HFFc6 (cell line): ENCODE measurements around the gene PGC. TPM values are rescaled to one million over a fixed set of nuclear protein-coding genes. Genes with fewer than 3 reads are reported as not detected.

Experiments used
- DNase-seq: peaks from one replicate; pipeline ENCODE4 v3.0.0-alpha.2; 2018
- H3K27ac Mint-ChIP-seq: 2 replicates; pipeline ENCODE4 v1.8.0; 2020; ENCODE audit warnings: mild to moderate bottlenecking, mixed read lengths
- H3K27me3 Mint-ChIP-seq: 2 replicates; pipeline ENCODE4 v1.8.0; 2021; ENCODE audit warnings: mild to moderate bottlenecking, moderate library complexity, mixed read lengths; ENCODE audit not compliant: insufficient read depth
- H3K36me3 Mint-ChIP-seq: 2 replicates; pipeline ENCODE4 v1.8.0; 2021; ENCODE audit warnings: low read depth, mixed read lengths
- H3K4me1 Mint-ChIP-seq: 2 replicates; pipeline ENCODE4 v1.8.0; 2020; ENCODE audit warnings: low read depth, mixed read lengths
- H3K4me3 Mint-ChIP-seq: 2 replicates; pipeline ENCODE4 v1.8.0; 2020; ENCODE audit warnings: mild to moderate bottlenecking, moderate library complexity, mixed read lengths
- H3K9me3 Mint-ChIP-seq: 2 replicates; pipeline ENCODE4 v1.8.0; 2020; ENCODE audit warnings: mild to moderate bottlenecking, mixed read lengths
- total RNA-seq, 6 experiments: library from RNA; stranded (reverse); fragmentation: NEBNext Ultra II Directional; extraction: Animal tissue kit (Norgen Biotek cat#: 25700); gene quantifications; 2 replicates in 1 of 6; 3 replicates in 5 of 6; pipeline ENCODE4 v1.2.3, GENCODE V29; 2021
- TF ChIP-seq, protein P1 (sequence below): fragments of 200-600 bp; sonication (generic); IDR thresholded peaks from 2 replicates; pipeline ENCODE4 v1.5.0; 2021; ENCODE audit warnings: antibody characterized with exemption, mild to moderate bottlenecking

The PGC gene
- total RNA-seq, 6 experiments from 2014 or later = not detected

DNA sequence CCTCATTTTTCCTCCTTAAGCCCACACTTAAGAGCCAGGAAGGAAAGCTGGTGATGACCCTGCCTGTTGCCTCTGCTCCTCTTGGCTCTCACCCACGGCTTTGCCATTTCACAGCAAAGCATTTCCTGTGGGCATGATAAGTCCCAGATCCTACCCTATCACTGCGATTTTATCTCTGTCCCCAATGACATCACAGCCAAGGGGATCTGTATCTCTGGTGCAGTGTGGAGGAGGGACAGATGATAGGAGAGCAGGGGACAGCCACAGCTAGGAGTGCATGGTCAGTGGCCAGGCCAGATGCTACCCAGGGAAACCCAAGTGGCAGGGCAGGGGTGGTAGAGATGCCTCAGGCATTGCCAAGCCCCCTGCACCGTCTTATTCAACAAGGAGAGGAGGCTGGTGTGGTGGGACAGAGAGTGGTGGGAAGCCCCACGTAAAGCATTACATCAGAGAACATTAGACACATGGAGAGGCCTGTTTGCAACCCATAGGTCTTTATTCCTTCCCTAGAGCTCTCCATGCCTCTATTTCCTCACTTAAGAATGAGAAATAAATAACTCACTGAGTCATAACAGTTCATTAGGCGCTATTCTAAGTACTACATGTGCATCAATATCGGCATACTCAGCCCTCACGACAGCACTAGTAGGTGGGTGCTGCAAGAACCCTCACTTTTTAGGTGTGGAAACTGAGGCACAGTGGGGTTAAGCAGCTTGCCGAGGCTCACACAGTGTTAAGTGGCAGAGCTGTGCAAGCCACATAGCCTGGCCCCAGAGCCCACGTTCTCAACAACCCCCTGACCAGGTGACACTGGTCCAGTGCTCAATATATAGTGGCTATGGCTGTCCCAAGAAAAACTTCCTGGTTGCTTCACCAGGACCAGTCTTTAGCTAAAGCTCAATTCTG is 16.4 kb downstream of the PGC start:
- Mint-ChIP-seq H3K4me1 (peaks cover 35% of the 10 kb centered on the region), H3K27ac (peak overlapping the region; percentile 52), H3K4me3 (0 out of 2 replicates have a peak overlapping the region, but pooled peaks have one; percentile 8), H3K27me3 (no peaks in the 10 kb centered on the region), H3K9me3 (no peaks in the 10 kb centered on the region), H3K36me3 (no peaks in the 10 kb centered on the region)
- peak; percentile 23 for DNase-seq
- TF ChIP-seq, protein P1, sequence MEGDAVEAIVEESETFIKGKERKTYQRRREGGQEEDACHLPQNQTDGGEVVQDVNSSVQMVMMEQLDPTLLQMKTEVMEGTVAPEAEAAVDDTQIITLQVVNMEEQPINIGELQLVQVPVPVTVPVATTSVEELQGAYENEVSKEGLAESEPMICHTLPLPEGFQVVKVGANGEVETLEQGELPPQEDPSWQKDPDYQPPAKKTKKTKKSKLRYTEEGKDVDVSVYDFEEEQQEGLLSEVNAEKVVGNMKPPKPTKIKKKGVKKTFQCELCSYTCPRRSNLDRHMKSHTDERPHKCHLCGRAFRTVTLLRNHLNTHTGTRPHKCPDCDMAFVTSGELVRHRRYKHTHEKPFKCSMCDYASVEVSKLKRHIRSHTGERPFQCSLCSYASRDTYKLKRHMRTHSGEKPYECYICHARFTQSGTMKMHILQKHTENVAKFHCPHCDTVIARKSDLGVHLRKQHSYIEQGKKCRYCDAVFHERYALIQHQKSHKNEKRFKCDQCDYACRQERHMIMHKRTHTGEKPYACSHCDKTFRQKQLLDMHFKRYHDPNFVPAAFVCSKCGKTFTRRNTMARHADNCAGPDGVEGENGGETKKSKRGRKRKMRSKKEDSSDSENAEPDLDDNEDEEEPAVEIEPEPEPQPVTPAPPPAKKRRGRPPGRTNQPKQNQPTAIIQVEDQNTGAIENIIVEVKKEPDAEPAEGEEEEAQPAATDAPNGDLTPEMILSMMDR = no peak

DNA sequence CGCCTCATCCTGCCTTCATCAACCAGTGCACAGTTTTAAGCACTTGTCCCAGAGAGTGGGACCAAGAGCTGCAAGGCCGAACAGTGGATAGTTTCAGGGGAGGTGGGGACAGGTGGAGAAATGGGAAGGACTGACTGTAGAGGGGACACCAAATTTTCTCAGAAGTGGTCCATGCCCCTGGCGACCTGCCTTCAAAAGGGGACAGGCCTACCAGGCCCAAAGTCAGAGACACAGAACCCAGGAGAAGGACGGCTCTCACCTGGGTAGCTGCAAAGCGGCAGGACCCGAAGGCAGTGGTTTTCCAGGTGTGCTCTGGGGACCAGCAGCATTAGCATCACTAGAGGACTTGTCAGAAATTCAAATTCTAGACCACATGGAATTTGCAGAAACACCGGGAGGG is 17.6 kb downstream of the PGC start:
- Mint-ChIP-seq H3K4me1 (peaks cover 46% of the 10 kb centered on the region), H3K9me3 (no peaks in the 10 kb centered on the region)
- no peak for DNase-seq

DNA sequence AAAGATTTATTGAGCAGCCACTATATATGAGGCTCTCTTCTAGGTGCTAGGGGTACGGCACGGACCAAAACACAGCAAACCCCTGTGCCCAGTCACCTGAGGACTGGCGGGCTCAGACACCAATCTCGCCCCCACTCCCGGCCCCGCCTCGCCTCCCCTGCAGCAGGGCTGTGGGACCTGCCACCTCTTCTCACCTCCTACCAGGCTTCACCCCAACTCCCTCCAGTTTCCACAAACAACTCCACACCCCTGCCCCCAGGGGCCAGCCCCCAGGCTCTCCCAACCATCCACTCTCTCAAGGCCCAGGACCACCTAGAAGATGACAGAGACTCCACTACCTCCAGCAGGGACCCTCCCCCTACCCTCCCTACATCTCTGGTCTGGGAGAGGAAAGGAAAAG is 18.2 kb downstream of the PGC start:
- H3K27ac Mint-ChIP-seq = no peak overlapping the region
- H3K9me3 Mint-ChIP-seq = no peaks in the 10 kb centered on the region
- peaks cover 51% of the 10 kb centered on the region for H3K4me1 Mint-ChIP-seq
- H3K4me3 Mint-ChIP-seq = no peak overlapping the region
- TF ChIP-seq, protein P1 = no peak
- H3K27me3 Mint-ChIP-seq = no peaks in the 10 kb centered on the region
- H3K36me3 Mint-ChIP-seq = no peaks in the 10 kb centered on the region
- DNase-seq = no peak

More for the DNA sequence above, 17.6 kb downstream of the PGC start:
- H3K4me3 Mint-ChIP-seq = no peak overlapping the region
- H3K36me3 Mint-ChIP-seq = no peaks in the 10 kb centered on the region
- no peak overlapping the region for H3K27ac Mint-ChIP-seq
- no peaks in the 10 kb centered on the region for H3K27me3 Mint-ChIP-seq
- TF ChIP-seq, protein P1 = no peak

DNA sequence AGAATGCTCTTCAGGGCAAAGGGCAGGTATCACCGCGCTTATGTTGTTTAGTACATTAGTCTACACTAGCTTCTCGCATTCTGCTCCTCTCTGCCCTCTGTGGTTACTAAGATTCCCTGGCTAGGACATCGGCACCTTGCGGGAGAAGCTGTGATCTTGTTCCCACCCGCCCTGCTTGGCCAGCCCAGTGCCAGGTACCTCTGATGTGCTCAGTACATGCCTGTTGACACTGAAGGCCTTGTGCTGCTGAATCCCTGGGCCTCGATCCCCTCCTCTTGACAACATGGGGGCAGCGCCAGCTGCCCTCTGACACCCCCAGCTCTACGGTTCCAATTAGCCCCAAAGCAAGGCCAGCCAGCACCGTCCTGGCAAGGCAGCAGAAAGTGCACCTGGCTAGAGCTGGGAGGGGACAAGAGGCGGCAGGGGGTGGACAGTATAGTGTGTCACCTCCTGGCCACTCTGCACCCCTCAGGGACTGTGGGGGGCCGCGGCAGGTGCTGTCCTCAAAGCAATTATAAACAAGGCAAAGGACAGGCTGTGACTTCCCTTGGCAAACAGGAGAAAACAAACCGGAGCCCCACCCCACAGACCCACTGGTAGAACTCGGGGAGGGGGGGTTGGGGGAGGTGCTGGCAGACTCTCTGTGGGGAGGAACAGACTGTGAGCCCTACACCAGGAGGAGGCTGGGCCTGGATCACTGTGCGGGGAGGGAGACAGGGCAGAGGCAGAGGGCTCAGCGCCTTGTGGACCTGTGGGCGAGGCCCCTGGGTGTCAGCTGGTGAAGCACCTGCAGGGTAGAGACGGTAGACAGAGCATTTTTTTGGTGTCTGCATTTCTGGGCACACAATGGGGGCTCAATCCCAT is 18.9 kb downstream of the PGC start:
- no peak for DNase-seq
- H3K27ac Mint-ChIP-seq = no peak overlapping the region
- H3K27me3 Mint-ChIP-seq = no peaks in the 10 kb centered on the region
- no peaks in the 10 kb centered on the region for H3K36me3 Mint-ChIP-seq
- H3K4me3 Mint-ChIP-seq = no peak overlapping the region
- H3K9me3 Mint-ChIP-seq = no peaks in the 10 kb centered on the region
- TF ChIP-seq, protein P1 = no peak
- H3K4me1 Mint-ChIP-seq = peaks cover 54% of the 10 kb centered on the region

DNA sequence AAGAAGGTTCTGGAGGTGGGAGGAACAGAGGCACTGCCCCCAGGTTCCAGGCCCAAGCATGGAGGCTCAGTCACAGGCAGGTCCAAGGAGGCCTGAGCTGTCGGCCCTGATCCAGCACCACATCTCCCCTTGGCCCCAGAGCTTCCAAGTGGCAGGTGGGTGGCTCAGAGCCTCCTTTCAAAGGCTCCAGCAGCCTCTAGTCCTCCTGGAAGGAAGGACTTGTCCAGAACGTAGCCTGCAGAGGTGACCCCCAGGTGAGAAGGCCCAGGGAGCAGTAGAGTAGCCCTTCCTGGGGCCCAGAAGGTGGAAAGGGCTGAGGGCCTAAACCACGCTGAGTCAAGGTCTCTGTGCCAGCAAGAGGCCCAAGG is 19.5 kb downstream of the PGC start:
- no peak overlapping the region for H3K27ac Mint-ChIP-seq
- no peaks in the 10 kb centered on the region for H3K9me3 Mint-ChIP-seq
- TF ChIP-seq, protein P1 = no peak
- H3K4me1 Mint-ChIP-seq = peaks cover 55% of the 10 kb centered on the region
- no peak for DNase-seq
- no peaks in the 10 kb centered on the region for H3K36me3 Mint-ChIP-seq
- no peak overlapping the region for H3K4me3 Mint-ChIP-seq
- H3K27me3 Mint-ChIP-seq = no peaks in the 10 kb centered on the region
